Inflammatory macrophage (primary cell): ENCODE measurements around the gene ZBTB1.

Source experiments
- DNase-seq, 2 donors: peaks; one replicate each; pipeline ENCODE4 v3.0.0-alpha.2; 2020 to 2022

Gene ZBTB1

DNA sequence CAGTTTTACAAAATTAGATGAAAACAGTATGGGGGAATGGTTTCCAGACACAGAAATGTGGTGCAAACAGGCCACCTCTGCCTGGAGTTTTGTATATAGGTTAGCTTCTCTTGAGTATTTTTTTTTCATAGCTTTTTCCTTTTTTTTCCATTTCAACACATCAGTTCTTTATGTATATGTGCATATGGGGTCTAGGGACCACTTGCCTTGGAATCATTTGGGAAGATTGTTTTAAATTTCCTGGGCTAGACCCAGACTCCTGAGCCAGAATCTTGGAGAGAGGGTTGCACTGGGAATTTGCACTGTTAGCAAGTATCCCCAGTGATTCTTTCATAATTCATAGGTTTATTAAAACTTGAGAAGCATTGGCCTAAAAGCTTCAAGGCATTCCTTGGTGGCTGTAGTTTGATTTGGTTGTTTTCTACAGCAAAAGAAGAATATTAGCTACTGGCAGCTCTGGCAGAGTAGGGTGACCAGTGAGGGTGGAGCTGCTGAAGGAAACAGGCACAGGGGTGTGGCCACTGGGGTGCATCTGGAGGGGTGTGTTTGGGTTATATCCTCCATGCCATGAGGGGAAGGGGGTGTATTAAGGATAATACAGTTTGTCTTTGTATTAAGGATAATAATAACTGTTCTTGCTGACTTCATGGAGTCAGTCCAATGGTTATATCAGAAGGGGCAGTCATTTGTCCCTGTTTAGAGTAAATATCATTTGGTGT lies 68.0 kb downstream of the ZBTB1 start:
- no peak for DNase-seq

- no peak for DNase-seq
These were observed 68.5 kb downstream of the ZBTB1 start for GRCh38 chr14:64573109-64573508.
